Tibial nerve (tissue), 4 donors: ENCODE results near the gene ILKAP.

Experiments
- EP300 ChIP-seq, 2 donors: sonication (generic); formaldehyde crosslinking; IDR thresholded peaks; one replicate each; pipeline ENCODE4 v1.6.1; 2017; ENCODE audit warnings: antibody characterized with exemption in 2 of 2, mild to moderate bottlenecking in 1 of 2
- TF ChIP-seq, protein P1 (sequence below), 5 experiments: fragments of 200-600 bp in 3 of 5; fragments of 450-650 bp in 2 of 5; sonication (generic) in 3 of 5; IDR thresholded peaks; one replicate each; pipeline ENCODE4 v1.5.1; 2016 to 2019; ENCODE audit warnings: antibody characterized with exemption in 5 of 5, mild to moderate bottlenecking in 3 of 5, moderate library complexity in 2 of 5

DNA sequence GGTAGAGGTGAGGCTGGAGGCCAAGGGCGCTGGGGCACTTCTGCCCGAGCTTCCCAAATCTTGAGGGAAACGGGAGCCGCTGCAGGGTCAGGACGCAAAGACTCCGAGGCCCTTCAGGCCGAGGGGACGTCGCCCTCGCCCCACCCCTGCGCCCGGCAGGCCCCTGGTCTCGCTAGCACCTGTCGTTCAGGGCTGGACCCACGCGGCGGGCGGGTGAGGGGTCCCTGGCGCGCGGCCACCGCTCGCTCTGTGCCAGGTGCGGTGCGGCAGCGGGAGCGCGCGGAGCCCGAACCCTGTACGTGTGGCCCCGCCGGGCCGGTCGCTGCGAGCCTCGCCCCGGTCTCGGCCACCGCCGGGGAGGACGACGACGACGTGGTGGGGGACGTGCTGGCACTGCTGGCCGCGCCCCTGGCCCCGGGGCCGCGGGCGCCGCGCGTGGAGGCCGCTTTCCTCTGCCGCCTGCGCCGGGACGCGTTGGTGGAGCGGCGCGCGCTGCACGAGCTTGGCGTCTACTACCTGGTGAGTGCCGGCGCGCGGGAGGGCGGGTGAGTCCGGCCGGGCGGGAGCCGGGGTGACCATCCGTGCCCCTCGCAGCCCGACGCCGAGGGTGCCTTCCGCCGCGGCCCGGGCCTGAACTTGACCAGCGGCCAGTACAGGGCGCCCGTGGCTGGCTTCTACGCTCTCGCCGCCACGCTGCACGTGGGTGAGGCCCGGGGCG is 39.9 kb downstream of the ILKAP start:
- TF ChIP-seq, protein P1, sequence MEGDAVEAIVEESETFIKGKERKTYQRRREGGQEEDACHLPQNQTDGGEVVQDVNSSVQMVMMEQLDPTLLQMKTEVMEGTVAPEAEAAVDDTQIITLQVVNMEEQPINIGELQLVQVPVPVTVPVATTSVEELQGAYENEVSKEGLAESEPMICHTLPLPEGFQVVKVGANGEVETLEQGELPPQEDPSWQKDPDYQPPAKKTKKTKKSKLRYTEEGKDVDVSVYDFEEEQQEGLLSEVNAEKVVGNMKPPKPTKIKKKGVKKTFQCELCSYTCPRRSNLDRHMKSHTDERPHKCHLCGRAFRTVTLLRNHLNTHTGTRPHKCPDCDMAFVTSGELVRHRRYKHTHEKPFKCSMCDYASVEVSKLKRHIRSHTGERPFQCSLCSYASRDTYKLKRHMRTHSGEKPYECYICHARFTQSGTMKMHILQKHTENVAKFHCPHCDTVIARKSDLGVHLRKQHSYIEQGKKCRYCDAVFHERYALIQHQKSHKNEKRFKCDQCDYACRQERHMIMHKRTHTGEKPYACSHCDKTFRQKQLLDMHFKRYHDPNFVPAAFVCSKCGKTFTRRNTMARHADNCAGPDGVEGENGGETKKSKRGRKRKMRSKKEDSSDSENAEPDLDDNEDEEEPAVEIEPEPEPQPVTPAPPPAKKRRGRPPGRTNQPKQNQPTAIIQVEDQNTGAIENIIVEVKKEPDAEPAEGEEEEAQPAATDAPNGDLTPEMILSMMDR (IDR thresholded peaks at IDR 0.05): no peak
- no peak for TF ChIP-seq EP300 (IDR thresholded peaks at IDR 0.05)
